NCI-H2107 (cell line): Measurements from ENCODE around the gene COQ7.
A peak's percentile ranks its signal among the peaks of the same experiment; 100 is the strongest.

Experiments
- DNase-seq: peaks from one replicate; lab custom pipeline; 2025; lab: John Stamatoyannopoulos, UW

COQ7 gene

GRCh38 chr16:19086322-19087199, 19.1 kb downstream of the COQ7 start:
- DNase-seq = peak; percentile 86

- DNase-seq = no peak
Observed at GRCh38 chr16:19088341-19088916, 21.0 kb downstream of the COQ7 start.

GRCh38 chr16:19089410-19089955, 22.1 kb downstream of the COQ7 start:
- DNase-seq = no peak

GRCh38 chr16:19090916-19091315, 23.5 kb downstream of the COQ7 start:
- no peak for DNase-seq

GRCh38 chr16:19092653-19093410, 25.4 kb downstream of the COQ7 start:
- no peak for DNase-seq

GRCh38 chr16:19093631-19094541, 26.5 kb downstream of the COQ7 start:
- no peak for DNase-seq

- no peak for DNase-seq
Observed at GRCh38 chr16:19094542-19095365, 27.3 kb downstream of the COQ7 start.

GRCh38 chr16:19095654-19096053, 28.2 kb downstream of the COQ7 start:
- no peak for DNase-seq

GRCh38 chr16:19098173-19098572, 30.8 kb downstream of the COQ7 start:
- DNase-seq = no peak

- DNase-seq = no peak
Observed at GRCh38 chr16:19102187-19102872, 34.9 kb downstream of the COQ7 start.

GRCh38 chr16:19104607-19105006, 37.2 kb downstream of the COQ7 start:
- no peak for DNase-seq

GRCh38 chr16:19105131-19105530, 37.7 kb downstream of the COQ7 start:
- DNase-seq = no peak

- no peak for DNase-seq
Observed at GRCh38 chr16:19105891-19106624, 38.6 kb downstream of the COQ7 start.

GRCh38 chr16:19106625-19107020, 39.2 kb downstream of the COQ7 start:
- no peak for DNase-seq

GRCh38 chr16:19108409-19109287, 41.2 kb downstream of the COQ7 start:
- DNase-seq = no peak

- no peak for DNase-seq
Observed at GRCh38 chr16:19109288-19109664, 41.9 kb downstream of the COQ7 start.

- no peak for DNase-seq
Observed at GRCh38 chr16:19110537-19111360, 43.3 kb downstream of the COQ7 start.

GRCh38 chr16:19112099-19112407, 44.6 kb downstream of the COQ7 start:
- DNase-seq = no peak
